PC-3 (cell line): ENCODE results near the gene CEP76. TPM values are rescaled to one million over a fixed set of nuclear protein-coding genes. Genes with fewer than 3 reads are reported as not detected.

ENCODE experiments used
- ATAC-seq: fragments of 200-7000 bp; cut with Tn5 transposase; 2 replicates; pipeline ENCODE4 v1.9.1; 2020; ENCODE audit warnings: mild to moderate bottlenecking, moderate library complexity
- BruUV-seq: library from RNA; stranded (reverse); fragments of 400-500 nt; replicated peaks from 2 replicates; lab custom pipeline; 2021; lab: Mats Ljungman, UMichigan
- CTCF ChIA-PET: fragments of 300-600 bp; sonication (Branson Sonifier 250); formaldehyde crosslinking; loops from one replicate; lab custom pipeline; 2022; ENCODE audit warnings: antibody characterized with exemption; lab: Charles Lee
- POLR2A ChIA-PET: fragments of 300-600 bp; sonication (Branson Sonifier 250); formaldehyde crosslinking; loops from one replicate; lab custom pipeline; 2022; ENCODE audit warnings: antibody characterized with exemption; ENCODE audit not compliant: unreplicated experiment; lab: Charles Lee
- DNase-seq: peaks from one replicate; pipeline ENCODE4 v3.0.0-alpha.2; 2015
- H2AFZ ChIP-seq: fragments of 300-600 bp; sonication (generic); 2 replicates; pipeline ENCODE4 v1.6.0; 2016; ENCODE audit warnings: antibody characterized with exemption, low read length
- H3F3A ChIP-seq: fragments of 300-600 bp; sonication (generic); one replicate; pipeline ENCODE4 v1.6.0; 2017; ENCODE audit warnings: antibody characterized with exemption, low read length, control low read depth, mild to moderate bottlenecking; ENCODE audit not compliant: unreplicated experiment
- H3K27ac ChIP-seq: fragments of 300-600 bp; sonication (generic); 2 replicates; pipeline ENCODE4 v1.5.1; 2016; ENCODE audit warnings: mild to moderate bottlenecking, low read length
- H3K27me3 ChIP-seq: fragments of 300-600 bp; sonication (generic); 2 replicates; pipeline ENCODE4 v1.6.1; 2016; ENCODE audit warnings: low read length, mixed read lengths
- H3K36me3 ChIP-seq: fragments of 300-600 bp; sonication (generic); 2 replicates; pipeline ENCODE4 v1.6.1; 2016; ENCODE audit warnings: low read depth, mixed run types, low read length, mixed read lengths
- H3K4me1 ChIP-seq: fragments of 300-600 bp; sonication (generic); 2 replicates; pipeline ENCODE4 v1.5.1; 2016; ENCODE audit warnings: low read length; ENCODE audit not compliant: insufficient read depth
- H3K4me2 ChIP-seq: fragments of 300-600 bp; sonication (generic); 2 replicates; pipeline ENCODE4 v1.6.0; 2016; ENCODE audit warnings: low read length
- H3K4me3 ChIP-seq: fragments of 300-600 bp; sonication (generic); 2 replicates; pipeline ENCODE4 v1.5.1; 2016; ENCODE audit warnings: mild to moderate bottlenecking, low read length, mixed read lengths
- H3K79me2 ChIP-seq: fragments of 300-600 bp; sonication (generic); 2 replicates; pipeline ENCODE4 v1.6.1; 2017; ENCODE audit warnings: low read length, mixed read lengths
- H3K9ac ChIP-seq: fragments of 300-600 bp; sonication (generic); 2 replicates; pipeline ENCODE4 v1.6.0; 2016; ENCODE audit warnings: mild to moderate bottlenecking, low read length
- H3K9me2 ChIP-seq: fragments of 300-600 bp; sonication (generic); replicated peaks from 2 replicates; pipeline ENCODE4 v1.6.1; 2016; ENCODE audit warnings: mixed run types, low read length, mixed read lengths
- H3K9me3 ChIP-seq: fragments of 300-600 bp; sonication (generic); 2 replicates; pipeline ENCODE4 v1.6.1; 2016; ENCODE audit warnings: low read length, mixed read lengths
- H4K20me1 ChIP-seq: fragments of 300-600 bp; sonication (generic); 2 replicates; pipeline ENCODE4 v1.6.1; 2016; ENCODE audit warnings: low read length, mixed read lengths
- EZH2phosphoT487 ChIP-seq: fragments of 300-600 bp; sonication (generic); IDR thresholded peaks from 2 replicates; pipeline ENCODE4 v1.6.1; 2018; ENCODE audit warnings: mild to moderate bottlenecking, antibody characterized with exemption, low read length, borderline replicate concordance
- intact Hi-C: fragments of 100-400 bp; cut with micrococcal nuclease; formaldehyde crosslinking; loops from 2 replicates; pipeline ENCODE4 v1.9.0; 2023
- total RNA-seq: library from RNA; depleted of rRNA; stranded (reverse); fragments of >200 nt; gene quantifications from 2 replicates; pipeline ENCODE4 v1.2.3, GENCODE V29; 2014
- TF ChIP-seq, protein P1 (sequence below): fragments of 300-600 bp; sonication (generic); conservative IDR thresholded peaks from 2 replicates; pipeline ENCODE4 v1.5.1; 2017; ENCODE audit warnings: antibody characterized with exemption, low read depth, mild to moderate bottlenecking, low read length

Gene CEP76
- total RNA-seq, 1 experiment from 2014 or later: 25.1 TPM

GRCh38 chr18:12659904-12660605, 42.5 kb downstream of the CEP76 start:
- peaks cover 33% of the 10 kb centered on the region for H3K4me1 ChIP-seq
- H3K79me2 ChIP-seq: peaks cover 34% of the 10 kb centered on the region
- peaks cover 17% of the 10 kb centered on the region for H4K20me1 ChIP-seq
- no peak overlapping the region for H3K9ac ChIP-seq
- DNase-seq (peak; percentile 85), ATAC-seq (peak; percentile 44)
- H2AFZ ChIP-seq: no peak overlapping the region
- H3K4me2 ChIP-seq: peak overlapping the region; percentile 82
- H3K9me3 ChIP-seq: no peaks in the 10 kb centered on the region
- H3F3A ChIP-seq: no peaks in the 10 kb centered on the region
- intact Hi-C loops: loop anchor here (1.0 to 5.0 kb wide), 5 partner anchors 61 to 331 kb away; no protein-coding TSS in a partner anchor
- TF ChIP-seq, protein P1, sequence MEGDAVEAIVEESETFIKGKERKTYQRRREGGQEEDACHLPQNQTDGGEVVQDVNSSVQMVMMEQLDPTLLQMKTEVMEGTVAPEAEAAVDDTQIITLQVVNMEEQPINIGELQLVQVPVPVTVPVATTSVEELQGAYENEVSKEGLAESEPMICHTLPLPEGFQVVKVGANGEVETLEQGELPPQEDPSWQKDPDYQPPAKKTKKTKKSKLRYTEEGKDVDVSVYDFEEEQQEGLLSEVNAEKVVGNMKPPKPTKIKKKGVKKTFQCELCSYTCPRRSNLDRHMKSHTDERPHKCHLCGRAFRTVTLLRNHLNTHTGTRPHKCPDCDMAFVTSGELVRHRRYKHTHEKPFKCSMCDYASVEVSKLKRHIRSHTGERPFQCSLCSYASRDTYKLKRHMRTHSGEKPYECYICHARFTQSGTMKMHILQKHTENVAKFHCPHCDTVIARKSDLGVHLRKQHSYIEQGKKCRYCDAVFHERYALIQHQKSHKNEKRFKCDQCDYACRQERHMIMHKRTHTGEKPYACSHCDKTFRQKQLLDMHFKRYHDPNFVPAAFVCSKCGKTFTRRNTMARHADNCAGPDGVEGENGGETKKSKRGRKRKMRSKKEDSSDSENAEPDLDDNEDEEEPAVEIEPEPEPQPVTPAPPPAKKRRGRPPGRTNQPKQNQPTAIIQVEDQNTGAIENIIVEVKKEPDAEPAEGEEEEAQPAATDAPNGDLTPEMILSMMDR: peak; percentile 97
- TF ChIP-seq EZH2phosphoT487: no peak
- H3K27me3 ChIP-seq: no peaks in the 10 kb centered on the region
- ChIA-PET CTCF (interaction anchor here (0.7 kb wide), 1 partner anchor 235 kb away, joined by 4 read pairs; no protein-coding TSS in a partner anchor), POLR2A (no interaction called here)
- no peak overlapping the region for H3K27ac ChIP-seq
- no peaks in the 10 kb centered on the region for H3K9me2 ChIP-seq
- no peaks in the 10 kb centered on the region for H3K36me3 ChIP-seq
- BruUV-seq: no TSS peak
- H3K4me3 ChIP-seq: 0 out of 2 replicates have a peak overlapping the region, but pooled peaks have one; percentile 78

DNA sequence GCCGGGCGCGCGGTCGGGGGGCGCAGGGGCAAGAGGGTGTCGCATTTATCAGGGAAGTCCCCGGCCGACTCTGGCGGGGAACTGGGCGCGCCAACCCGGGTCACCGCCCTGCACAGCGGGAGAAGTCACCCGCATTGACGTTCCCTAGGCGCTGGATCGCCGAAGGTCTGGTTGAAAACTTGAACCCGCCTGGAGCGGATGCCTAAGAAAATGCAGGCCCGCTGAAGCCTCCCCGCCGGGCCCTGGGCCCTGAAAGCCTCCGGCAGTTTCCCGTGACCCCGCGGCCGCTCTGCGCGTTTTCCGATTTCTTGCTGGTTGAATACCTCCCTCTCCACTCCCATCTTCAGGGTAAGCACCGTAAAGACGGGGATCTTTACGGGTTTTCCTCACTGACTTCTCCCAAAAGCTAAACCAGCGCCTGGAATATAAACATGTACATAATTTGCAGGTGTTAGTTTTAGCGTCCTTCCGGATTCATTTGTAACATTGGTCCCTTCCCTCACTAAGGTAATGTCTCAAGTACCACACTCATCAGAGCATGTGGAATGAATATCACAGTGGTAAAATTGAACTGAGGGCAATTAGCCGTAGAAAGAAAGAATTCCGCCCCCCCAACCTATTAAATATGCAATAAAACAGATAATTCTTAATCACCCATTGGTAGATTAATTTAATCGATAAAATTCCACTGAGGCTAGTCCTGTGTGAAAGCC, 43.9 kb downstream of the CEP76 start:
- Histone ChIP-seq H3F3A (no peaks in the 10 kb centered on the region), H4K20me1 (peaks cover 18% of the 10 kb centered on the region), H3K4me3 (peak overlapping the region; percentile 78), H3K4me2 (peak overlapping the region; percentile 82), H3K9ac (peak overlapping the region; percentile 81), H2AFZ (peak overlapping the region; percentile 95), H3K4me1 (peaks cover 34% of the 10 kb centered on the region), H3K9me3 (no peaks in the 10 kb centered on the region), H3K79me2 (peaks cover 48% of the 10 kb centered on the region), H3K36me3 (no peaks in the 10 kb centered on the region), H3K27me3 (no peaks in the 10 kb centered on the region), H3K27ac (peak overlapping the region; percentile 27), H3K9me2 (no peaks in the 10 kb centered on the region)
- no peak for TF ChIP-seq EZH2phosphoT487
- TF ChIP-seq, protein P1: 0 out of 2 replicates have a peak, but pooled peaks have one; percentile 17
- peak; percentile 56 for DNase-seq
- POLR2A ChIA-PET: no interaction called here
- intact Hi-C loops: loop anchor here (1.0 to 5.0 kb wide), 5 partner anchors 50 to 330 kb away; no protein-coding TSS in a partner anchor
- BruUV-seq: TSS peak; percentile 62
- CTCF ChIA-PET: interaction anchor here (0.6 to 0.7 kb wide), 2 partner anchors 18 to 119 kb away, joined by 3 read pairs; no protein-coding TSS in a partner anchor
- peak; percentile 15 for ATAC-seq
